ENCODE data around the gene BLM. TPM values are rescaled to one million over a fixed set of nuclear protein-coding genes. Genes with fewer than 3 reads are reported as not detected.

Gene BLM
- total and polyA plus RNA-seq, 2 experiments from 2014 or later, result 1.9 to 4.8 TPM

- no peaks in the 10 kb centered on the region for H3K9me3 ChIP-seq (ENCODE audit: low read depth)
- in situ Hi-C loops (cut with MboI), result no loop called here
- H2AFZ ChIP-seq, result no peak overlapping the region
- H3F3A ChIP-seq (ENCODE audit: insufficient read depth), result peaks cover under 1% of the 10 kb centered on the region; the same call in 1 of the 2 replicates
- H3K79me2 ChIP-seq (ENCODE audit: insufficient read depth), result no peaks in the 10 kb centered on the region
- no peaks in the 10 kb centered on the region for H3K4me1 ChIP-seq (ENCODE audit: insufficient read depth)
- no peak for DNase-seq
- no peak overlapping the region for H3K27ac ChIP-seq
- H3K9me2 ChIP-seq (ENCODE audit: insufficient read depth), result no peaks in the 10 kb centered on the region
- WGBS, 2 experiments (ENCODE audit: low coverage in 1 of 2, low lambda C conversion rate in 2 of 2, missing lambda C conversion rate in 2 of 2), result 82 to 93% methylated on average over 3 of the region's 3 CpGs
- H3K36me3 ChIP-seq (ENCODE audit: low read depth), result no peaks in the 10 kb centered on the region
- H3K9ac ChIP-seq, result no peak overlapping the region
- H3K27me3 ChIP-seq (replicated peaks; ENCODE audit: insufficient read depth), result no peaks in the 10 kb centered on the region
- no peak overlapping the region for H3K4me2 ChIP-seq (ENCODE audit: unreplicated experiment)
- H4K20me1 ChIP-seq (ENCODE audit: insufficient read depth), result no peaks in the 10 kb centered on the region
- TF ChIP-seq EZH2 (IDR thresholded peaks at IDR 0.05; ENCODE audit: insufficient read depth, poor library complexity, severe bottlenecking), result no peak
- no peak for TF ChIP-seq EZH2phosphoT487 (IDR thresholded peaks at IDR 0.05; ENCODE audit: insufficient read depth, low read depth)
- H3K4me3 ChIP-seq, result no peak overlapping the region
These were observed 42.7 kb upstream of the BLM start for GRCh38 chr15:90674476-90674875.

- H4K20me1 ChIP-seq (ENCODE audit: insufficient read depth), result no peaks in the 10 kb centered on the region
- 87 to 92% methylated on average over 5 of the region's 5 CpGs for WGBS, 2 experiments (ENCODE audit: low coverage in 1 of 2, low lambda C conversion rate in 2 of 2, missing lambda C conversion rate in 2 of 2)
- no peaks in the 10 kb centered on the region for H3K27me3 ChIP-seq (replicated peaks; ENCODE audit: insufficient read depth)
- H3K4me1 ChIP-seq (ENCODE audit: insufficient read depth), result peaks cover 7% of the 10 kb centered on the region
- H3K27ac ChIP-seq, result no peak overlapping the region
- no peak overlapping the region for H2AFZ ChIP-seq
- H3K4me2 ChIP-seq (ENCODE audit: unreplicated experiment), result no peak overlapping the region
- no peak overlapping the region for H3K4me3 ChIP-seq
- H3K36me3 ChIP-seq (ENCODE audit: low read depth), result no peaks in the 10 kb centered on the region
- no peak for DNase-seq
- no peak overlapping the region for H3K9ac ChIP-seq
- TF ChIP-seq EZH2phosphoT487 (IDR thresholded peaks at IDR 0.05; ENCODE audit: insufficient read depth, low read depth) (no peak), EZH2 (IDR thresholded peaks at IDR 0.05; ENCODE audit: insufficient read depth, poor library complexity, severe bottlenecking) (no peak)
- in situ Hi-C loops (cut with MboI), result no loop called here
- H3K9me3 ChIP-seq (ENCODE audit: low read depth), result no peaks in the 10 kb centered on the region
- peaks cover 9% of the 10 kb centered on the region for H3F3A ChIP-seq (ENCODE audit: insufficient read depth)
- no peaks in the 10 kb centered on the region for H3K79me2 ChIP-seq (ENCODE audit: insufficient read depth)
- no peaks in the 10 kb centered on the region for H3K9me2 ChIP-seq (ENCODE audit: insufficient read depth)
These were observed 41.7 kb upstream of the BLM start for GRCh38 chr15:90675464-90675863.

GRCh38 chr15:90677807-90678790 is 39.0 kb upstream of the BLM start:
- Histone ChIP-seq H3F3A (ENCODE audit: insufficient read depth) (peaks cover 25% of the 10 kb centered on the region), H3K9me2 (ENCODE audit: insufficient read depth) (no peaks in the 10 kb centered on the region), H3K79me2 (ENCODE audit: insufficient read depth) (no peaks in the 10 kb centered on the region), H3K27ac (no peak overlapping the region), H3K36me3 (ENCODE audit: low read depth) (no peaks in the 10 kb centered on the region), H2AFZ (no peak overlapping the region), H3K4me2 (ENCODE audit: unreplicated experiment) (no peak overlapping the region), H3K4me1 (ENCODE audit: insufficient read depth) (peaks cover 22% of the 10 kb centered on the region), H3K9ac (no peak overlapping the region), H4K20me1 (ENCODE audit: insufficient read depth) (no peaks in the 10 kb centered on the region), H3K27me3 (replicated peaks; ENCODE audit: insufficient read depth) (no peaks in the 10 kb centered on the region), H3K9me3 (ENCODE audit: low read depth) (no peaks in the 10 kb centered on the region), H3K4me3 (no peak overlapping the region)
- TF ChIP-seq EZH2 (IDR thresholded peaks at IDR 0.05; ENCODE audit: insufficient read depth, poor library complexity, severe bottlenecking) (no peak), EZH2phosphoT487 (IDR thresholded peaks at IDR 0.05; ENCODE audit: insufficient read depth, low read depth) (no peak)
- DNase-seq, result no peak
- in situ Hi-C loops (cut with MboI), result no loop called here
- 97 to 98% methylated on average over 12 of the region's 12 CpGs for WGBS, 2 experiments (ENCODE audit: low coverage in 1 of 2, low lambda C conversion rate in 2 of 2, missing lambda C conversion rate in 2 of 2)

- no peak for DNase-seq
- no peaks in the 10 kb centered on the region for H3K9me3 ChIP-seq (ENCODE audit: low read depth)
- peak overlapping the region; percentile 65 for H3K4me2 ChIP-seq (ENCODE audit: unreplicated experiment)
- H3K9ac ChIP-seq, result peak overlapping the region; percentile 30; the same call in 1 of the 2 replicates
- no peaks in the 10 kb centered on the region for H3K27me3 ChIP-seq (replicated peaks; ENCODE audit: insufficient read depth)
- H3F3A ChIP-seq (ENCODE audit: insufficient read depth), result peaks cover 25% of the 10 kb centered on the region
- no peak overlapping the region for H2AFZ ChIP-seq
- no peak for TF ChIP-seq EZH2phosphoT487 (IDR thresholded peaks at IDR 0.05; ENCODE audit: insufficient read depth, low read depth)
- TF ChIP-seq EZH2 (IDR thresholded peaks at IDR 0.05; ENCODE audit: insufficient read depth, poor library complexity, severe bottlenecking), result no peak
- H4K20me1 ChIP-seq (ENCODE audit: insufficient read depth), result no peaks in the 10 kb centered on the region
- WGBS, 2 experiments (ENCODE audit: low coverage in 1 of 2, low lambda C conversion rate in 2 of 2, missing lambda C conversion rate in 2 of 2), result 4 to 8% methylated on average over 3 of the region's 3 CpGs
- H3K4me3 ChIP-seq, result no peak overlapping the region
- no peaks in the 10 kb centered on the region for H3K9me2 ChIP-seq (ENCODE audit: insufficient read depth)
- no peaks in the 10 kb centered on the region for H3K36me3 ChIP-seq (ENCODE audit: low read depth)
- peak overlapping the region; percentile 89 for H3K27ac ChIP-seq
- peaks cover 22% of the 10 kb centered on the region for H3K4me1 ChIP-seq (ENCODE audit: insufficient read depth)
- in situ Hi-C loops (cut with MboI), result no loop called here
- H3K79me2 ChIP-seq (ENCODE audit: insufficient read depth), result no peaks in the 10 kb centered on the region
These were observed 37.2 kb upstream of the BLM start for GRCh38 chr15:90679959-90680358.

Measured in GM23248 (cell line).